Fibroblast of skin of right quadriceps (primary cell): ENCODE measurements around the gene KIF26A.
"Not testable (repeated sequence)": the region's sequence is repeated elsewhere in the genome, so short reads cannot be mapped to it uniquely, and the experiment has no call there.

Experiments
- DNase-seq: peaks from one replicate; pipeline ENCODE4 v3.0.0-alpha.2; 2013

The KIF26A gene

DNA sequence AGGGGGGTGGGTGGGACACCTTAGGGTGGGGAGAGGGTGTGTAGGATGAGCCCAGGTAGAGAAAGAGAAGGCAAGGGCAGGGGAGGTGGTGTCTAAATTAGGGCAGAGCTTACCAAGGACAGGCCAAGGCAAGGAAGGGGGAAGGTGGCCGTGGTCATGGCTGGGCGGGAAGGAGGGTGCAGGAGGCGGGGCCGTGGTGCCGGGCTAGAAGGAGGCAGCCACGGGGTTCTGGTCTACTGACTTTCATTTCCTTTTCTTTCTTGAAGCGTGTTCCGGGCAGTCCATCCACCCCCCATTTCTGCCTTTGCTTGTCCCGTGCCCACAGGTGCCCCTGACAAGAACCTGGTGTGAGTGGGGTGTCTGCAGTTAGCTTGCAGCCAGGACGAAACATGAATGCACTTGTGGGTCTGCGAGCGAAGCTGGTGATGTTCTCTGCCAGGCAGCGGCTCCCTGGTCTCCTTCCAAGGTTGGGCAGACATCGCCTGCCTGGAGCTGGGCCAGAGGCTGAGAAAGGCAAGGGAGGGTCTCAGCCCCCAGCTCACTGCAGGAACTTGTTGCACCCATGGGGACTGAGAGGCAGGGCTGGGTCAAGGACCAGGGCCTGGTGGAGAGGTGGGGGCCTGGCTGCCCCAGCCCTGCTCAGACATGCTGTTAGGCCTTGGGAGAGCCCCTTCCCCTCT is 58.2 kb downstream of the KIF26A start:
- DNase-seq, result no peak

DNA sequence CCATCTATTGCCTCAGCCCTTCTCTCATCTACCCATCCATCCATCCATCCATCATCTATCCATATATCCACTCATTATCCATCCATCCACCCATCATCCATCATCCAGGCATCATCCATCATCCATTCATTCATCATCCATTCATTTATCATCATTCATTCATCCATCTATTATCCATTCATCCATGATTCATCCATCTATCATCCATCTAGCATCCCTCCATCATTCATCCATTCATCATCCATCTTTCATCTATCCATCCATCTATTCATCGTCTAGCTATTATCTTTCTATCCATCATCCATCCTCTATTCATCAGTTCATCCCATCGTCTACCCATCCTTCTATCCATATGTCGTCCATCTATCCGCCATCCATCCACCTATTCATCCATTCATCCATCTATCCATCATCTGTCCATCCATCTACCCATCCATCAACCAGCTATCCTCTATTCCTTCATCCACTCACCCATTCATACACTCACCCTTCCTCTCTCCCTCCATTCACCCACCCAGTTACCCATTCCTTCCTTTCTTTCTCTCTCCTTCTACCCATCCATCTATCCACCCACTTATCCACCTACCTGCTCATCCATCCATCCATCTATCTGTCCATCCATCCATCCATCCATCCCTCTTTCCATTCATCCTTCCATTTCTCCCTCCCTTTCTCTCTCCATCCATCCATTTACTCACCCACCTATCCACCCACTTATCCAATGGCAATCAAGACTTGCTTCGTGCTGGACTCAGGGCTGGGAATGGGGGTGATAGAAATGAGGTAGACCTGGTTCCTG is 59.3 kb downstream of the KIF26A start:
- no peak for DNase-seq

DNA sequence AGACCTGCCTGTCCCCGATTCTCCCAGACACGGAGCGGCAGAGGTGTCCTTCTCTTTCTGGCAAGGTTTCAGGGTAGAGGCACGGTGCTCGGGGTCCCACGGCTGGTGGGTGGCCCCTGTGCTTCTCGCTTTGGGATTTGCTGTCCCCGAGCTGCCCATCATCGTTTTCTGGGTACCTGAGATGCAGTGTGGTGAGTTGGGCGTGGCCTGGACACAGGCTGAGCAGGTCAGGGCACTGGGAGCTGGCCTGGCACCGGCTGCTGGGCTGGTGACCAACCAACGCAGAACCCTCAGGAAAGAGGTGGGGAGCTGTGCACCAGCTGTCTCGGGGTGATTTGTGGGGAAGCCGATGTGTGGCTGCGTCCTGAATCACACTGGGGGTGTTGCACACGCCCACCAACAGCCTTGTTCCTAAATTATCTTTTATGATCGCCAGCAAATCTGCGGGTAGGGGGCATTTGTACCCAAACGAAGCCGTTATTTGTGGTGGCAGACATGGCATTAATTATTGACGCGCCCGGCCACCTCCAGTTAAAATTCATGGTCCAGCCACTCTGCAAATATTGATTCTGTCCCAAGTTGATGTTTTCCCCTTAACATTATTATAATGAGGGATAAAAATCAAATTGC is 61.0 kb downstream of the KIF26A start:
- DNase-seq, result no peak

DNA sequence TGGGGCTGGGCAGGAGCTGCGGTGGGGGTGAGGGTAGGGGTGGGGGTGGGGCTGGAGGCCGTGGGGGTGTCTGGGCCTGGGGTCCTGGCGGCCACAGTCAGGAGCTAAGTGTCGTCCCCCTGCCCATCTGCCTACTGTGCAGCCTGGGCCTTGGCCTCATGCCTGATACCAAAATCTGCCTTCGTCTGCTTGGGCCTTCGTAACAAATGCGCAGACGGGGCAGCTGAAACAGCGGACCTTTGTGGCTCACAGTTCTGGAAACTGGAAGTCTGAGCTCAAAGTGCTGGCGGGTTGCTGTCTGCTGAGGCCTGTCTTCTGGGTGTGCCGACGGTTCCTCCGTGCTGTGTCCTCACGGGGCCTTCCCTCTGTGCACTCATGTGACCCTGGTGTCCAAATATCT is 61.7 kb downstream of the KIF26A start:
- no peak for DNase-seq

- DNase-seq, result no peak
Measured at GRCh38 chr14:104200591-104200990, 62.2 kb downstream of the KIF26A start.

GRCh38 chr14:104201063-104201462 is 62.7 kb downstream of the KIF26A start:
- no peak for DNase-seq

DNA sequence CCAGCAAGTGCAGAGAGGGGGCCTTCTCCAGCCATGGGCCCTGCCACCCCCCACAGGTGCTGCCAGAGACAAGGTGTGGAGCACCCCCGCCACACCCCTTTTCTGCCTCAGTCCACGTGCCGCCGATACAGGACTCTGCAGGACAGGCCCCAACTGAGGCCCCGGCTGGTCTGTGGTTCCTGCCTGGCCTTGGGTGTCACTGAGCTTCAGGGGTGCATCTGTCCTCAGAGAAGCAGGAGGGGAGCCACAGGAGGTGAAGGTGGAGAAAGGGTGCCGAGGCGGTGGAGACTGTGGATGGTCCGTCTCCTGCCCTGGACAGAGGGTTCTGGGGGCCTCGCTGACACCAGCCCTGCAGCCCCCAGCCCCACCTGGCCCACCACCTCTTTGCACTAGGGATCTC is 63.1 kb downstream of the KIF26A start:
- DNase-seq, result no peak

DNA sequence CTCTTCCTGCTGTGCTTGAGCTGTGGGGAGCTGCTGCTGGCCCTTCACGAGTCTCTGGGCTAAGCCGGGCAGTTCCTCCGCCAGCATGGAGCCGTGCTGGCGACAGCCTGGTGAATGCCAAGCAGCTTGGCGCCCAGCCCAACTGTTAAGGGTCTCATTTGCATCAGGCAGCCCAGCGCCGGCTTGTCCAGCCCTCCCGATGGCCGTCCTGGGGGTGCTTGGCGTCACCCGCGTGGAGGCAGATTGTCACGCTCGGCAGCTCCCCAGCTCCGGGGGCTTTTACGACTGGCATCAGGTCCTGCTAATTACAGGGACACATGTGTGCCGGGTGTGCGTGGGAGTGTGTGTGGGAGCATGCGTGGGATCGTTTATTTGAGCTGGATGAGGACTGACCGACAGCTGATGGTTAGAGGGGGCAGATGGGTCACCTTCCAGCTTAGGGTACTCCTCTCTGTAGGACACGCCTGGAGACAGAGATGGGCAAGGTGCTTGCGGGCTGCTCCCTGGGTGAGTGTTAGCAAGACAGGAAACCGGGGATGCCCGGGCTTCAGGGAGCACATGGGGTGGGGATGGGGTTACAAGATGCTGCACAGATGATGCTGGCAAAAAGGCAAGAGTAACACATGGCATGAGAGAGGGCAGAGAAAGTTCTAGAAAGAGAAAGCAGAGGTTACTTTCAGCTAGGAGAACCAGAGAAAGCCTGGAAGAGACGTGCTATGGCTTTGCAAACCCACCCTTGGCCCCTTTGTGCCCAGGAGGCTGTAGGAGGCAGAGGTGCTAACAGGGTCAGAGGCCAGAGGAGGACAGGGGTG is 64.1 kb downstream of the KIF26A start:
- no peak for DNase-seq

- no peak for DNase-seq
Measured at GRCh38 chr14:104203071-104203425, 64.7 kb downstream of the KIF26A start.

GRCh38 chr14:104204660-104205149 is 66.3 kb downstream of the KIF26A start:
- DNase-seq, result no peak

DNA sequence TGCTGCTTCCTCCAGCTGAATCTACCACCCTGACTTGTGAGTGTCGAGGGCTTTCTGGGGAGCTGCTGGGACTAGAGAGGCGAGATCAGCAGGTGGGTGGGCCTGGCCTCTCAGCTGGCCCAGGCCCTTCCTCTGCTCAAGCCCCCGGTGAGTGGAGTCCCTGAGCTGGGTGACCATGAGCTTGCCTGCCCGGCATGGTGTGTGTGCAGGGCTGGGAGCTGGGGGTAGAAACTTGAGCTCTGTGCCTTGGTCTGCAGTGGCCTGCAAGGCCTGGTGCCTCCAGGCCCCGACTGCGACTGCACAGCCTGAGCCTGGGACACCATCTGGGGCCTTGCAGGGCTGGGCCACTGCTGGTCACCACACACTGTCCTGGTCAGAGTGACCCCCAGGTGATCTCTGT is 67.4 kb downstream of the KIF26A start:
- no peak for DNase-seq

- no peak for DNase-seq
Measured at GRCh38 chr14:104206281-104206904, 68.0 kb downstream of the KIF26A start.

DNA sequence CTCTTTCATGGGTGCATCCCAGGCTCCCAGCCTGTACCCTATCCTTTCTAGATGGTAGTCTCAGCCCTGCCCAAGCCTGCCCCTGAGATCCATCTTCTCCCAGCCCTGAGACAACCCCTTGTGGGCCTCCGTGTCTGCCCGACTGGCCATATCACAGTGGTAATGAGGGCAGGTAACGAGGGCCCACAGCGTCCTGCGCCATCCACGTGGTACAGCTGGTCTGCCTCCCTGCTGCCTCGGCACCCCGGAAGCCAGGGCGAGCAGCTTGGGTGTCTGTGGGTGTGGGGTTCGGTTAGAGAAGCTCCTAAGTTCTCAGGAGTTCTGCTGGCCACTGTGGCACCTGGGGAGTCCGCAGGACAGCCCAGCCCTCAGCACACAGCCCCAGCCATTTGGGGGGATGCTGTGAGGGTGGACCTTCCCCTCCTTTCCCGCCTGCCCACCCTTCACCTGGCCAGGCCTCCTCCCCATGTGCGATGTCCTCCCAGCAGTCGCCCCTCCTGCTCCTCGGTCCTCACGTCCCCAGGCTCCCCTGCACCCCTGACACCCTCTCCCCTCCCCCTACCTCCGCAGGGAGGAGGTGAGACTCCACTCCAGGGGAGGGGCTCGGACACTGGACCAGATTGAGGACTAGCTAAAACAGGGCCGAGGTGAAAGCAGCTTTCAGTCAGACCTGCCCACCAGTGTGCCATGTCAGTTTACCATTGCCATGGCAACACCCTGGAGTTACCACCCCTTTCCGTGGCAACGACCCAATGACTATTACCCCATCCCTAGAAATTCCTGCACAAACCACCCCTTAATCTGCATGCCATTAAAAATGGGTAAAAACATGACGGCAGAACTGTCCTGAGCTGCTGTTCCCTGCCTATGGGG is 69.0 kb downstream of the KIF26A start:
- no peak for DNase-seq

GRCh38 chr14:104208015-104208295 is 69.6 kb downstream of the KIF26A start:
- DNase-seq, result not testable (repeated sequence)

- DNase-seq, result not testable (repeated sequence)
Measured at GRCh38 chr14:104208331-104208730, 69.9 kb downstream of the KIF26A start.

DNA sequence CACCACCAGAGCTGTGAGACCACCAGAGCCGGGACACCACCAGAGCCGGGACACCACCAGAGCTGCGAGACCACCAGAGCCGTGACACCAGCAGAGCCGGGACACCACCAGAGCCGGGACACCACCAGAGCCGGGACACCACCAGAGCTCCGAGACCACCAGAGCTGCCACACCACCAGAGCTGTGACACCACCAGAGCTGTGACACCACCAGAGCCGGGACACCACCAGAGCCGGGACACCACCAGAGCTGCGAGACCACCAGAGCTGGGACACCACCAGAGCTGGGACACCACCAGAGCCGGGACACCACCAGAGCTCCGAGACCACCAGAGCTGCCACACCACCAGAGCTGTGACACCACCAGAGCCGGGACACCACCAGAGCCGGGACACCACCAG is 70.7 kb downstream of the KIF26A start:
- DNase-seq, result not testable (repeated sequence)

- no peak for DNase-seq
Measured at GRCh38 chr14:104209985-104210816, 71.8 kb downstream of the KIF26A start.

- DNase-seq, result no peak
Measured at GRCh38 chr14:104210817-104211195, 72.4 kb downstream of the KIF26A start.

DNA sequence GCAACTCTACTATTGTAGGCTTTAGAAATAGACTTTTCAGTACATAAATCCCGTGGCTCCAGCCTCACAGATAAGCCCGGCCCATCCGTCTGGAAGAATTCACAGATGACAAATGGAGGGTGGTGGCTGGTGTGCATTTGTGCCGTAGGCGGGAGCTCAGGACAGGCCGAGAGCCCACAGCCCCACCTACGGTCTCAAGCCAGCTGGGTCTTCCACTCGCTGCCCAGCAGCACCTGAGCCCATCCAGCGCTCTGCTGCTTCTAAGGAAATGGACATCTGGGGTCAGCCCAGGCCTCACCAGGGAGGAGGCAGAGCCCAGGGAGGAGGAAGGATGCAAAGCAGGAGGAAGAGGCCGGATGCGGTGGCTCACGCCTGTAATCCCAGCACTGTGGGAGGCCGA is 72.8 kb downstream of the KIF26A start:
- no peak for DNase-seq

DNA sequence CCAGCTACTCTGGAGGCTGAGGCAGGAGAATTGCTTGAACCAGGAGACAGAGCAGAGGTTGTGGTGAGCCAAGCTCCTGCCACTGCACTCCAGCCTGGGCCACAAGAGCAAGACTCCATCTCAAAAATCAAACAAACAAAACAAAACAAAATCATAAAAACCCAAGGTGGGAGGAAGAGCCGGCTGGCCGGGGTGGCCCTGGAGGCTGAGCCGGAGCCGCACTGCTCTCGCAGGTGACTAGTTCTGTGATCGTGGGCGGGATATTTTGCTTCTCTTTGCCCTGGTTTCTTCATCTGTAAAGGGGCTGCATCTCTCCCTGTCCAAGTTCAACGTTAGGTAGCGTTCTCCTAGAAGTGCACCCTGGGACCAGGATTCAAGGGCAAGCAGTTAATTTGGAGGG is 73.4 kb downstream of the KIF26A start:
- DNase-seq, result no peak
